Stimulated activated CD4-positive, alpha-beta T cell treated with anti-CD3 and anti-CD28 coated beads, Interleukin-15, amount 100 ng/mL, for 24 hours (primary cell): ENCODE results near the gene SLC22A12.
"Not testable (repeated sequence)": the region's sequence is repeated elsewhere in the genome, so short reads cannot be mapped to it uniquely, and the experiment has no call there.

Source experiments
- DNase-seq: peaks from one replicate; pipeline ENCODE4 v3.0.0-alpha.2; 2020

The SLC22A12 gene

DNA sequence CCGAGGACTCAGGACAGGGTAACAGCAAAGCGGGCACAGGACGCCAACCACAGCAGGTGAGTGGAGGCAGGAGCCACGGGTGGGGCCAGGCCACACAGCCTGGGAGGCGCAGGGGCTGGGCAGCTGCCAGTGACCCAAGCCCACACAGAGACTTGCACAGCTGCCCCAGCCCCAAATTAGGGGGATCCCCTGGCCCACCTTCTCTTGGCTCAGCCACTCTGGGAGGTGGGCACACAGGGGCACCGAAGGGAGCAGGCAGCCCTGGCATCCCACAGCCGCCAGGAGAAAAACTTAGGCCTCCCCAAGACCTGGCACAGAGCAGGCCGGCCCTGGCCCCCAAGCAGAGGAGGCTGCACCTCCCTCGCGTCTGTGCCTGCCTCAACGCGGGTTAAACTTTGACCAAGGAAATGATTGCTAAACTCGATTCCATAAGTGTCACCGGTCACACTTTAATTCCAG is at the start of gene SLC22A12:
Gene SLC22A12, plus strand, starts transcription at position 458 of the 459 bp plus-strand sequence. CDS start 337 bp downstream, outside the sequence.
- no peak for DNase-seq

DNA sequence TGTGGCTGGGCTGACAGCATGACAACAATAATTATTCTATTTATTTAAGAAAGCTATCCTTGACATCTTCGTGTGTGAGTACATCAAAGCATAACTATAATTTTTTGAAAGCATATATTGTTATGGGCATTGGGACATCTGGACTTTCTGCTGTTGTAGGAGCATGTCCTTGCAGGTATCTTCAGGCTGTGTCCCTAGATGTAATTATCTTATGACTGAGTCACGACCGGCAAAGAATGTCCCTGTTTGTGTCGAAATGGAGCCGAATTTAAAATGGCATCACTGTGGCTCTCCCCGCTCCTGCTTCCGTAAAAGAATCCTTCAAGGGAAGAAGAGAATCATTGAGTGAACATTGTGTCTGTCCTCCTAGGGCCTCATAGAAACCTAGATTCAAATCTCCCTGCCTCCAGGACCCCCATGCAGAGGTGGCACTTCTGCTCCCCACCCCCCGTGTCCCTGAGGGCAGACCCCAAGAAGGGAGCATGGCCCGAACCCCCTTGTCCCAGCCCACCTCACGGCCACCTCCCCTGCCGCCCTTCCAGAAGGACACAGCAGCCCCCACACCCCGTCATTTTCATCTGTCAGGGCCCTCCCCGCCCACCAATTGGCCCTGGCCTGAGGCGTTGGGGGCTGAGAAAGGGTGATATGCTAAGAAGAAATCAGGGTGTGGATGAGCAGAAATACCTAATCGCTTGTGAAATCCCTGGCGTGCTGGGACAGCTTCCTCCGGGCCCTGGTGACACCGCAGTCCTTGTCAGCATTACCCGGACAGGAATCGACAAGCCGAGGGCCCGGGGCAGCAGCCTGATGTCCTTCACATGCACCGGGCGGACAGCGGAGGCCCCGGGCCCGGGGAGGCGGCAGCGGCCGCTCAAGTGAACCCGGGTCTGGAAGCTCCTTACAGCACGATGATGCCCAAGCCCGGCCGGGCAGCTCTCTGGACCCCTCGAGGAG is 48.6 kb upstream of the SLC22A12 start:
- no peak for DNase-seq

DNA sequence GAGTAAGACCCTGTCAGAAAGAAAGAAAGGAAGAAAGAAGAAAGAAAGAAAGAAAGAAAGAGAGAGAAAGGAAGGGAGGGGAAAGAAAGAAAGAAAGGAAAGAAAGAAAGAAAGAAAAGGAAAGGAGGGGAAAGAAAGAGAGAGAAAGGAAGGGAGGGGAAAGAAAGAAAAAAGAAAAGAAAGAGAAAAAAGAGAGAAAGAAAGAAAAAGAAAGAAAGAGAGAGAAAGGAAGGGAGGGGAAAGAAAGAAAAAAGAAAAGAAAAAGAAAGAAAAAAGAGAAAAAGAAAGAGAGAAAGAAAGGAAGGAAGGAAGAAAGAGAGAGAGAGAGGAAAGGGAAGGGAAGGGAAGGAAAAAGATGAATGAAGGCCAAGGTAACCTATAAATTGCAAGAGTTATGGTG is 47.2 kb upstream of the SLC22A12 start:
- no peak for DNase-seq

DNA sequence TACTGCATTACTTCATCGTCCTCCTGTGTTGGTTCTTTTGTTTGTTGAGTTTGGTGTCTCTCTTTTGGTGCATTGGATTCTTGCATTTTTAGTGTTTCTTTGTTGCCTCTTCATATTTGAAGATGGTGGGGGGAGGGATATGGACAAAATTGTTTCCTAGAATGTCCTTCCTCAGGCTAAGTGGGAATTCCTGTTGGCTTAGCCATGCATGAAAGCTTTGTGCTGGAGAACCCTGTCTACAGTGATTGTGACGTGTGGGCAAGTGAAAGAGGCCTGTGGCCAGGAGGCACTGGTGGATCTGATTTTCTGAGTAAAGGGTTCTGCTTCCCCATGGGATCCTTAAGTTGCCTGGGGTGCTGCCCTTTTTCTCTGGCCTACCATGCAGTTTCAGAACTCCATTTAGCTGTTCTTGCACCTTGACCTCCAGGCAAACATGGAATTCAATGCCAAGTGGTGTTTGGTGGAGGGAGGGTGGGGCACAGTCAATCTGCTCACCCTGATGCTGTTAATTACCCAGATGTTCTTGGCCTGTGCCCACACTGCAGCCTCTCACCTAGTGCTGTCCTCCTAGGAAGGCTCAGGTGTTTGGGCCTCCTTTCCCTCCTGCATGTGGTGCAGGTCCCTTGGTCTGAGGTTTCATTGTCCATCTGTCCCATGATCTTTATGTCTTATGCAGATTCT is 46.3 kb upstream of the SLC22A12 start:
- no peak for DNase-seq

DNA sequence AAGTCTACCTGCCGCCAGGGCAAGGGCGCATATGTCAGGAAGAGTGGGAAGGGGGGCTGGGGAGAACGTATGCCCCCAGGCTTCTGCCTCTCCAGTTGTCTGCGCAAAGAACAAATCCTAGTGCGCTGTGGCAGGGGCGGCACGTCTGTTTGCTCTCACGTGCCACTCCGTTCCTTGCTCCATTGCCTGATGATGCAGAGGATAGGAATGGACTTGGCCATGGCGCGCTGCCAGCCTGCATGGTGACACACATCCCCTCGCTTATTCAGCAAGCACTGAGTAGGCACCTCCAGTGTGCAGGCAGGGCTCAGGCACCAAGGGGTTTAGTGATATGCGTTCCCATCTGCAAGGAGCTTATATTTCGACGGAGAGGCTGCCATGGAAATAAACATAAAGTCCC is 45.4 kb upstream of the SLC22A12 start:
- no peak for DNase-seq

DNA sequence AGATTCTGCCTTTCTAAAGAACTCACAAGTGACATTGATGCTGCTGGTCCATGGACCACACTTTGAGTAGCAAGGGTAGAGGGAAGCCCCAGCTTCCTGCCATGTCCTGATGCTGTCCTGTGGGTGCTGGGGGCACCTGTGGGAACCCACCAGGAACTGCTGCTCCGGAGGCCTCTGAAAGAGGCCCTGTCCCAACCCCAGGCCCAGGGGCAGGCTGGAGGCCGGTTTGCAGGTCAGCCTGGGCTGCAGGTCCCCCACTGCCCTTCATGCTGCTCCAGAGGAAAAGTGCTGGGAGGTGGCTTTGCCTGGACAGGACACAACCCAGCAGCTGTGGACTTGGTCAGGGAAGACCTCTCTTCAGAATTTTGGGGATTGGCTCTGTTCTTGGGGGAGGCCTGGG is 44.8 kb upstream of the SLC22A12 start:
- DNase-seq = no peak

DNA sequence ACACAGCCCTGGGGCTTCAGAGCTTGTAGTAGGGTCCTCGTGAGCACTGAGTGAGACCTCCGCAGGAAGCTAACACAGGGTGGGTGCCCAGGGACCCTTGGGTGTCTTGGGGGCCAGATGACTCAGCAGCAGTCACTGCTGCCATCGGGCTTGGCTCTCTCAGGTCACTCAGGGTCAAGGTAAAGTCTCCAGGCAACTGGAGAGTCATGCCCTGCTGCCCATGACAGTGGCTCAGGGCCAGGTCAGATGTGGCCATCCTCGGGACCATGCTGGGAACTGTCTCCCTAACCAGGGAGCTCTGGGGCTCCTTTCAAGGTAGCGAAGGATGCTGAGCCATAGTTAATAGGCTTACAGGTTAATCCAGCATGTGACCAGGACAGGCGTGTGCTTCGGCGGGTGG is 44.4 kb upstream of the SLC22A12 start:
- DNase-seq = no peak

DNA sequence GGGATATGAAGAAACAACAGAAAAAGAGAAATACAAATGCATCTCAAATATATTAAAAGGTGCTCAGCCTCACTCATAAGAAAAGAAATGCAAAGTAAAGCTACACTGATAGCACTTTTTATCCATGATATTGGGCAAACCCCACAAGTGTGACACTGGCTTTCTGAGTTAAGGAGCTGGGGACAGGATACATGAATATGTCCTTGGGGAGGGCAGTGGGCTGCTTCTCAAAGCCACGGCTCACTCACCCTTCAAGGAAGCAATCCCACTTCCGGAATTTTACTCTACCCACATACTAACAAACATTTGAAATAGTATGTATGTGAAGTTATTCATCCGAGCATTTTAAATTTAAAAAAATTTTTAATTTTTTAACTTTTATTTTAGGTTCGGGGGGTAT is 41.1 kb upstream of the SLC22A12 start:
- no peak for DNase-seq

DNA sequence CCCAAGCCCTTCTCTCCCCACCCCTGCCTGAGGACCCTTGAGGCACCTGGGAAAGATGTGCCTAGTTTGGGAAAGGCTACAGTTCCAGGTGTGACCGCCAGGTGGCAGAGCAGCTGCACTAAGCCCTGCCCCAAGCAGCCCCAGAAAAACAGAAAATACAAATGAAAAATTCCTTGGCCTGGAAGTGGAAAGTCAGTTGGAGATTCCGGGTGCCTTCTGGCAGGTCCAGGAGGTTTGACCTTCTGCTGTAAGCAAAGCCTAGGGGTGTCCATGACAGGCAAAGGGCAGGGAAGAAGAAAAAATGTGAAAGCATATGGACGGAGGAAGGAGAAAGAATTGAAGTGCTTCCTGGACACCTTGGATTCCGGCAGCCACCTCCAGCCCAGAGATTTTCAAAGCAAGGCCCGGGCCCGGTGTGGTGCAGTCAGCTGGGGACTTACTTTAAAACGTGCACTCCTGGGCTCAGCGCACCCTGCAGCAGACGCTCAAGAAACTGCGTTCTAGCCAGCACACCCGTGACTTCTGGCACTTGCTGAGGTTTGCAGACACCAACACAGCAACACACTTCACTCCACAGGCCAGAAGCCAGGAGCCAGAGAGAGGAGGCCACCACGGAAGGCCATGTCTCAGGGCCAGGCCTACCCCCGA is 37.3 kb upstream of the SLC22A12 start:
- peak; percentile 60 for DNase-seq

DNA sequence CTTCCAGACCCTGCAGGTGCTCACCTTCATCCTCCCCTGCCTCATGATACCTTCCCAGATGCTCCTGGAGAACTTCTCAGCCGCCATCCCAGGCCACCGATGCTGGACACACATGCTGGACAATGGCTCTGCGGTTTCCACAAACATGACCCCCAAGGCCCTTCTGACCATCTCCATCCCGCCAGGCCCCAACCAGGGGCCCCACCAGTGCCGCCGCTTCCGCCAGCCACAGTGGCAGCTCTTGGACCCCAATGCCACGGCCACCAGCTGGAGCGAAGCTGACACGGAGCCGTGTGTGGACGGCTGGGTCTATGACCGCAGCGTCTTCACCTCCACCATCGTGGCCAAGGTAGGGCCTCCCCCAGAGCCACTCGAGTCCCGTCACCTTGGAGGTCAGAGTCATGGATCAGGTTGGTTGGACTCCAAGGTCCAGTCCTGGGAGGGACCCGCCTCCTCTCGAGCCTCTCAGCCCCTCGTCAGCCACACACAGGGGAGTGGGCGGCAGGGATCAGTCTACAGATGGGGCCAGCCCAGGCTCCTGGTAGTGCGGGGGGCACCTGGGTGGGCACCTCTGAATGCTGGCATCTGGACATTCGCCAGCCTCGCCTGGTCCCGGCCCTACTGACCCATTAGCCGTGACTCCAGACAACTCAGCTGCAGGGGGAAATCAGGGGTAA is 34.8 kb upstream of the SLC22A12 start:
- no peak for DNase-seq

DNA sequence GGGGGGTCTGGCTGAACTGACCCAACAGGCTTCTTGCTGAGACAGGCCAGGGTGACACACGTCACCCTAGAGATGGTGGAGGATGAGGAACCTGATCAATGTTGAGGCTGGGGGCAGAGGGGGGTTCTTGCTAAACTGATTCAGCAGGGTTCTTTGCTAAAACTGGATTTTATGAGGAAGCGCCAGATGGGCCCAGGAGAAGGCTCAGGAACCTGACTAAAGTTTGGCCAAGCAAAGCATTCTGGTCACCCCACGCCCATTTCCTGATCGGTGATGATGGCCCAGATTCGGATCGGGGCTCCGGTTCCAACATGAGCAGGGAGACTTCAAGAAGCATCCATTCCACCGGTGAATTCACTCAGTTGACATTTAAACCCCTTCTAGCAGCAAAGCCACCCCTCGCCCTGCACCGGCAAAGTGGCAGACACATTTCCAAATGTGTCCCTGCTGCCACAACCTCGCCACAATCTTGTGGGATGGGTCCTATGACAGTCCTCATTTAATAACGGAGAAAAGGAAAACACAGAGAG is 34.2 kb upstream of the SLC22A12 start:
- no peak for DNase-seq

DNA sequence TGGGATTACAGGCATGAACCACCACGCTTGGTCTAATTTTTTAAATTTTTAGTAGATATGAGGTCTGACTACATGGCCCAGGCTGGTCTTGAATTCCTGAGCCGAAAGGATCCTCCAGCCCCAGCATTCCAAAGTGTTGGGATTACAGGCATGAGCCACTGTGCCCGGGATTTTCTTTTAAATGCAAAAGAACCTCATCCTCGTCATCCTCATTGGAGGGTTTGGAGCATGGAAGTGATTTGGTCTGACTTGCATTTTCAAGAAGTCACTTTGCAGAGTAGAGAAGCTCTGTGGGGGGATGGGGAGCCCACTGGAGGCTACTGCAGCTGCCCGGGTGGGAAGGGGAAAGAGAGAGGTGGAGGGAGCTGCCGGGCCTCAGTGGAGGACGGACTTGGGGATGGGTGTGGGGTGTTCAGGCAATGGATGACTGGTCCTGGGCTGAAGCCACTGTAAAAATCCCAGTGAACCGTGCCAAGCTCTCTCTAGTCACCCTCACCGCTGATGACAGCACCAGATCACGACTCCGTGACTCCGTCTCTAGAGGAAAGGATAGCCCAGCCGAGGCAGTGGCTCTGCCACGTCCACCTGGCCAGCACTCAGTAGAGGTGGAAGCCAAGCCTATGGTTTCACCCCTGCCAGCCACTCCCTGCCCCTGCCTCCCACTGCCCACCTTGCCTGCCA is 32.8 kb upstream of the SLC22A12 start:
- DNase-seq = no peak

DNA sequence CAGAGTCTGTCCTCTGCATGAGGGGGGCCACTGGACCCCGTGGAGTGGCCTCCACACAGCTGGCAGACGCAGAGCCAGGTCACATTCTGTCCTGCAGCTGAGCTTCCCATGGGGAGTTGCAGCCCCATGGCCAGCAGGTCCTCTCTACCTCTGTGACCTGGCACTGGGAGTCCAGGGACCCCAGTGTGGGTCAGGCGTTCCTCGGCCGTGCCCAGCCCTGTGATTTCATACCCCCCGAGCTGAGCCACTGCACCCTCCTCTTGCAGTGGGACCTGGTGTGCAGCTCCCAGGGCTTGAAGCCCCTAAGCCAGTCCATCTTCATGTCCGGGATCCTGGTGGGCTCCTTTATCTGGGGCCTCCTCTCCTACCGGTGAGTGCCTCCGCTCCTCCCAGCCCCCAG is 32.2 kb upstream of the SLC22A12 start:
- DNase-seq = no peak

DNA sequence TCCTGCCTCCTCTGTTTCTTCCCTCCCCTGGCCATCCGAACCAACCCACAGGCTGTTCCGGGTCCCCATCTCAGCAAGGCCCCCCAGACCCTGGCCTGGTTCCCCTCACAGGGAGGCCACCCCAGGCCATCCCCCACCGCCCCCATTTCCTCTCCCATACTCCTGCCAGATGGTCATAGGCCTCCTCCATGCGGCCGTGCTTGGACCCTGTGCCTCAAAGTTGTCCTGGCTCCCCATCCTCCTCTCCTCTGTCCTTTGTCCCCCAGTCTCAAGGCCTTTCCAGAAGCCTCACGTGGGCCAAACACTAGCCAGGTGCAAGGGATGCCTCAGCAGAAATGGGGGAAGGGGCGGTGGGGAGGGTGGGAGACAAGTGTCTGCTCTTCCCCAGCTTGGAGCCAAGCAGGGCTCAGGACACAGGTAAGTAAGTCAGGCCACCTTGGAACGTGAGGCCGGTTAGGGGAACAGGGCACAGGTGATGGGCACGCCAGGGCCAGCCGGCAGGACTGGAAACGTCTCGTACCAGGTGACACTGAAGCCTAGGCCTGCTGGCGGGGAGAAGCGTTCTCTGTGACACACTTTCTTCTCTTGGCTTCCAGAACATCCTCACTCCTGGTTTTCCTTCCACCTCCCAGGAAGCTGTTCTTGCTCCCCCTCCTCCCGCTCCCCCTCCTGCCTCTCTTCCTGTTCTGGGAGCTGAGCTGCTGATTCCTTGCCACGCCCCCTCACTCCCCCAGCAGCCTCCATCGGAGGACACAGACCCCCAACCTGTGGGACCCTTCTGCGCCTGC is 31.5 kb upstream of the SLC22A12 start:
- DNase-seq = no peak

DNA sequence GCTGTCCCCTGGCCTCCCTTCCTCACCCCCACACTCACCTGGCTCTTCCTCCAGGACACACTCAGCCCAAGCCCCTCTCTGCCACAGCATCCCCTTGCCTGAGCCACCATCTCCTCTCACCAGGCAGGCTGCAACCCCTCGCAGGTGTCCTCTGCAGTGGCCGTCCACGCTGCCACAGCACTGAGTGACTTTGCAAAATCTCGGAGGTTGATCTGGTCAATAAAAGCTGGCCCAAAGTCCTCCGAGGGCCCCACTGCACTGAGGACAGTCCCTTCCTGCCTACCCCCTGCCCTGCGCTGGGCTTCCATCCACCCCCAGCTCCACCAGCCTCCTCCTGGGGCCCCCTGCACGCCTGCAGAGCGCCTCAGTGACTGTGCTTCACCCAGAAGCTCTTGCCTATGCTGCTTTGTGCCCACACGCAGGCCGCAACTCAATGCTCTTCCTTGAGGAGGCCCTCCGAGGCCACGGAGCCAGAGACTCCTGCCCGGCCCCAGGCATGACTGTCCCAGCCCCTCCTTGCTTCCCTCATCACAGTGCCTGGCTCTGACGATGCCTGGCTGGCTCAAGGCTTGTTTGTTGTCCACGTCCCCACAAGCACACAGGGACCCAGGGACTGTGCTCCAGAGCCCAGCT is 30.8 kb upstream of the SLC22A12 start:
- no peak for DNase-seq

DNA sequence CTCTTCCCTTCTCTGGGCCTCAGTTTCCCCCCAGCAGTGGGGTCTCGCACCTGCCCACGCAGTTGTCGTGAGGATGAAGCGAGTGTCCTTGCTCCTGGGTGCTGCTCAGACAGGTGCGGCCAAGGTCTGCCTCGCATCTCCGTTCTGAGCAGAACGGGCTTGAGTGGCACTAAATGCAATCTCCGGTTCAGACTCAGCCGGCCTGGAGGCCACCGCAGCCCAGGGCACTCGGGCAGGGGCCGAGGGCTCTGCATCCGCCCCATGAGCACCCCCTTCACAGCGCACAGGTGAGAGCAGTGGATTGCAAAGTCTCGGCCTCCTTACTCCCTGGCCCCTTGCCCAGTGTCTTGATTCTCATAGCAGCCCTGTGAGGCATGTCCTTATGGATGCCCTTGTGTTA is 30.1 kb upstream of the SLC22A12 start:
- DNase-seq = no peak

DNA sequence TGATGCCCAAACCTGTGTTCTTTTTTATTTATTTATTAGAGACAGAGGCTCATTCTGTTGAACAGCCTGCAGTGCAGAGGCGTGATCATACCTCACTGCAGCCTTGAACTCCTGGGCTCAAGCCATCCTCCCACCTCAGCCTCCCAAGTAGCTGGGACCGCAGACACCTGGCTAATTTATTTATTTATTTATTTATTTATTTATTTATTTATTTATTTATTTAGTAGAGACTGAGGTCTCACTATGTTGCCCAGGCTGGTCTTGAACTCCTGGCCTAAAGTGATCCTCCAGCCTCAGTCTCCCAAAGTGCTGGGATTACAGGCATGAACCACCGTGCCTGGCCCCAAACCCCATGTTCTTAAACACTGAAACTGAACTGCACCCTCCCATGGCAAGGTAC is 29.6 kb upstream of the SLC22A12 start:
- not testable (repeated sequence) for DNase-seq

DNA sequence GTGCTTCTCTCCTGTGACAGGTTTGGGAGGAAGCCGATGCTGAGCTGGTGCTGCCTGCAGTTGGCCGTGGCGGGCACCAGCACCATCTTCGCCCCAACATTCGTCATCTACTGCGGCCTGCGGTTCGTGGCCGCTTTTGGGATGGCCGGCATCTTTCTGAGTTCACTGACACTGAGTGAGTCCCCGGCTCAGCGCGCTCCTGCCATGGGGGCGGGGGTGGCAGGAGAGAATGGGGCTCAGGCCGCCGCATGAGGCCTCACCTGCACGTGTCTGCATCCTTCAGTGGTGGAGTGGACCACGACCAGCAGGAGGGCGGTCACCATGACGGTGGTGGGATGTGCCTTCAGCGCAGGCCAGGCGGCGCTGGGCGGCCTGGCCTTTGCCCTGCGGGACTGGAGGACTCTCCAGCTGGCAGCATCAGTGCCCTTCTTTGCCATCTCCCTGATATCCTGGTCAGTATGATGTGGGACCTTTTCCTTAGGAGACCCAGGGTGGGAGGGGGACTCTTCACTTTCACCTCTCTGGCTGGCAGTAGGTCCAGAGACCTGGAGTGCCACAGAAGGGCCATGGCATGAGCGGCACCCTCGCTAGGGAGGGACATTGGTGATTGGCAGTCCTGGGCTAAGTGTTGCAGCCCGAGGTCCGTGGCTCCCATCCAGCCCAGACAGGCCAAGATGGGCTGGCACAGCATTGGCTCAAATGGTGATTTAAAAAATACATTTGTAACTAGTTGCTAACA is 28.9 kb upstream of the SLC22A12 start:
- no peak for DNase-seq

DNA sequence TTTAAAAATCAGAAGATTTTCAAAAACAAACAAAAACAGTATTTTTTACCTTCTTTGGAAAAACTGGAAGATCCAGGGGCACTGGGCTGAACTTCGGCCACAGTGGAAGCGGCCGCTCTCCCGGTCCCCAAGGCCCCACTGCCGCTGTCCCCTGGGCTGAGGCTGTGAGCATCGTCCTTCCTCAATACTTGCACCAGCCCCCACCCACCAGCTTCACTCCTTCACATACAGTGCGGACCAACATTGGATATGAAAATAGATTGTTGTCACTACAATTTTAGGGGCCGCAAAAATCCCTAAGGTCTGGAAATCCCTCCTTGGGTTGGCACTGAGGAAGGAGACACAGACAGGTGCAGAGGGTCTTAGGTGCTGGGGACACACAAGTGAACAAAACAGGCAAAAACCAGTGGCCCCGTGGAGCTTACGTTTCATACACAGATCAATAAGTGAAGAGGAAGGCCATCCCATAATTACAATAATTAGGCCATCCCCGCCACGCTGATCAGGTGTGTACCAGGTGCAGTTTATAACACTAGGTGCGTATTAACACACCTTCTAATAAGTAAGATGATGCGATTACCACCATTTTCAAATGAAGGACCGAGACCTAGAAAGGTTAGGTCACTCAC is 28.2 kb upstream of the SLC22A12 start:
- DNase-seq = no peak

DNA sequence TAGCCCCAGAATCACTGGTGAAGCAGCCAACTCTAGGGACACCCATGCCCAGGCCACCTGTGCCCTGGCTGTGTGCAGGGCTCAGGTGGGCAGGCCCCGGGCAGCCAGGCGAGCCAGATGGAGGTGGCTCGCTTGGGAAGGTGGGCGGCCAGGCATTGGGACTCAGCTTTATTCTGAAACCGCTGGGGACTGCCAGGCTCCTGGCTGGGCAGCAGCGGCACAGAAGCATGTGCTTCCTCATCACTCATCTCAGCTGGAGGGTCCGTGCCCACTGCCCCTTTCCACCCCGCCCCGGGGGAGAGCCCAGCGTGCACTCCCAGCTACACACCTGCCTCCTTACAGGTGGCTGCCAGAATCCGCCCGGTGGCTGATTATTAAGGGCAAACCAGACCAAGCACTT is 27.1 kb upstream of the SLC22A12 start:
- no peak for DNase-seq
